Endothelial cell of umbilical vein (primary cell): ENCODE measurements around the gene TRPM5. TPM values are rescaled to one million over a fixed set of nuclear protein-coding genes. Genes with fewer than 3 reads are reported as not detected.

Experiments used
- BruUV-seq: library from RNA; stranded (reverse); fragments of 400-500 nt; replicated peaks from 2 replicates; lab custom pipeline; 2021; lab: Mats Ljungman, UMichigan
- CTCF ChIA-PET: fragments of 300-600, 350-600 bp; sonication (Branson Sonifier 250); formaldehyde crosslinking; loops from one replicate; lab custom pipeline; 2021; ENCODE audit warnings: antibody characterized with exemption, inconsistent platforms; lab: Charles Lee
- POLR2A ChIA-PET: fragments of 300-600, 350-600 bp; sonication (Branson Sonifier 250); formaldehyde crosslinking; loops from one replicate; lab custom pipeline; 2021; ENCODE audit warnings: antibody characterized with exemption, inconsistent platforms; lab: Charles Lee
- DNase-seq: peaks from one replicate; pipeline ENCODE4 v3.0.0-alpha.2; 2011; ENCODE audit warnings: low read depth, low spot score
- FAIRE-seq: peaks from 2 replicates; lab custom pipeline; 2011; peaks lifted over from hg19 to GRCh38; lab: Jason Lieb, UNC
- H2AFZ ChIP-seq: 2 replicates; pipeline ENCODE4 v1.6.0; 2012; ENCODE audit warnings: low read depth, low read length, control low read depth, inconsistent platforms
- H3K27ac ChIP-seq: 2 replicates; pipeline ENCODE4 v1.5.1; 2011; ENCODE audit warnings: low read depth, mild to moderate bottlenecking, control low read depth, low read length, moderate library complexity; ENCODE audit not compliant: insufficient read depth
- H3K27me3 ChIP-seq, 2 experiments: 2 replicates each; pipeline versions ENCODE4 v1.6.0 to v1.6.1; 2011; ENCODE audit warnings: low read length in 2 of 2, mixed read lengths in 1 of 2; ENCODE audit not compliant: control insufficient read depth in 2 of 2, insufficient read depth in 2 of 2
- H3K36me3 ChIP-seq, 2 experiments: 2 replicates in 1 of 2; 3 replicates in 1 of 2; pipeline ENCODE4 v1.5.1; 2011; ENCODE audit warnings: low read length in 2 of 2, mild to moderate bottlenecking in 1 of 2, moderate library complexity in 1 of 2; ENCODE audit not compliant: control insufficient read depth in 2 of 2, insufficient read depth in 2 of 2; ENCODE audit errors: extremely low read depth in 1 of 2
- H3K4me1 ChIP-seq: 3 replicates; pipeline ENCODE4 v1.5.1; 2011; ENCODE audit warnings: mild to moderate bottlenecking, low read length; ENCODE audit not compliant: control insufficient read depth, insufficient read depth; ENCODE audit errors: extremely low read depth
- H3K4me2 ChIP-seq: 2 replicates; pipeline ENCODE4 v1.6.1; 2011; ENCODE audit warnings: low read length, control low read depth, mixed read lengths; ENCODE audit not compliant: insufficient read depth
- H3K4me3 ChIP-seq, 3 experiments: fragments of 200-600 bp in 1 of 3; sonication (generic), shearing (Covaris generic) in 1 of 3; replicated peaks in 1 of 3; 2 replicates each; pipeline ENCODE4 v1.5.1; 2011 to 2016; ENCODE audit warnings: control low read depth in 3 of 3, low read length in 3 of 3, mild to moderate bottlenecking in 2 of 3, inconsistent platforms in 1 of 3, low read depth in 1 of 3, moderate library complexity in 1 of 3; ENCODE audit not compliant: insufficient read depth in 1 of 3
- H3K79me2 ChIP-seq: 2 replicates; pipeline ENCODE4 v1.6.0; 2012; ENCODE audit warnings: low read length, inconsistent platforms; ENCODE audit not compliant: control insufficient read depth, insufficient read depth
- H3K9ac ChIP-seq: replicated peaks from 2 replicates; pipeline ENCODE3; 2011; ENCODE audit warnings: low read length, control low read depth; ENCODE audit not compliant: insufficient read depth; ENCODE audit errors: extremely low read depth
- H3K9me1 ChIP-seq: replicated peaks from 3 replicates; pipeline ENCODE4 v1.6.0; 2011; ENCODE audit warnings: mild to moderate bottlenecking, low read length; ENCODE audit not compliant: control insufficient read depth, insufficient read depth; ENCODE audit errors: extremely low read depth
- H3K9me3 ChIP-seq: replicated peaks from 2 replicates; pipeline ENCODE4 v1.5.1; 2012; ENCODE audit warnings: low read length, inconsistent platforms; ENCODE audit not compliant: control insufficient read depth, insufficient read depth
- H4K20me1 ChIP-seq: replicated peaks from 2 replicates; pipeline ENCODE3; 2011; ENCODE audit warnings: mild to moderate bottlenecking, low read length; ENCODE audit not compliant: control insufficient read depth, insufficient read depth; ENCODE audit errors: extremely low read depth
- CTCF ChIP-seq, 2 donors: IDR thresholded peaks; 1 replicate in 1 of 2; 2 replicates in 1 of 2; pipeline ENCODE4 v1.5.1; 2011; ENCODE audit warnings: low read length in 2 of 2, mild to moderate bottlenecking in 2 of 2, moderate library complexity in 2 of 2, control low read depth in 1 of 2, inconsistent platforms in 1 of 2, low read depth in 1 of 2; ENCODE audit not compliant: insufficient read depth in 1 of 2; ENCODE audit errors: extremely low read depth in 1 of 2
- EZH2 ChIP-seq: IDR thresholded peaks from 2 replicates; pipeline ENCODE4 v1.6.1; 2012; ENCODE audit warnings: borderline replicate concordance, low read depth, mild to moderate bottlenecking, moderate library complexity, low read length, inconsistent platforms; ENCODE audit not compliant: severe bottlenecking
- MYC ChIP-seq: IDR thresholded peaks from one replicate; pipeline ENCODE4 v1.6.1; 2011; ENCODE audit warnings: mild to moderate bottlenecking, low read depth, low read length
- dilution Hi-C: fragments of 300-500 bp; cut with MboI; formaldehyde crosslinking; loops from one replicate; pipeline ENCODE4 v1.15.0; 2019; ENCODE audit warnings: low sequenced_read_pairs; ENCODE audit not compliant: extremely low pct_ligation_motif_present
- intact Hi-C: fragments of 100-400 bp; cut with micrococcal nuclease; formaldehyde crosslinking; loops from one replicate; pipeline ENCODE4 v1.10.0; 2022
- polyA plus RNA-seq, 4 experiments: library from polyadenylated mRNA; depleted of rRNA in 3 of 4; stranded (reverse) in 3 of 4; unstranded in 1 of 4; fragments of >200 nt; gene quantifications; 2 replicates each; pipeline versions ENCODE4 v1.2.1 to v1.2.3, GENCODE V29; 2011 to 2012; ENCODE audit warnings: missing spikeins in 1 of 4
- total RNA-seq: library from RNA; stranded (reverse); gene quantifications from 2 replicates; pipeline ENCODE4 v1.2.3, GENCODE V29; 2021

TRPM5 gene
- total and polyA plus RNA-seq, 2 donors (not counting 3 experiments of a cell fraction or from before 2014, with no cell fraction given): not detected

GRCh38 chr11:2409611-2410468, 34.5 kb downstream of the TRPM5 start:
- Histone ChIP-seq H3K36me3 (no peaks in the 10 kb centered on the region), H3K79me2 (no peaks in the 10 kb centered on the region), H2AFZ (no peak overlapping the region), H3K4me2 (no peak overlapping the region), H3K4me3 (no peak overlapping the region), H3K9me1 (no peaks in the 10 kb centered on the region), H3K9ac (no peak overlapping the region), H3K4me1 (no peaks in the 10 kb centered on the region), H3K9me3 (no peaks in the 10 kb centered on the region), H3K27ac (no peak overlapping the region), H3K27me3 (peaks cover 0 to 4% of the 10 kb centered on the region in 2 experiments), H4K20me1 (no peaks in the 10 kb centered on the region)
- FAIRE-seq (no peak), DNase-seq (no peak)
- CTCF ChIA-PET: interaction anchor here (0.9 to 1.9 kb wide), 4 partner anchors 7 to 105 kb away, joined by 3 to 9 read pairs (median 4); no protein-coding TSS in a partner anchor
- no TSS peak for BruUV-seq
- POLR2A ChIA-PET: no interaction called here
- TF ChIP-seq EZH2 (peak; percentile 45), CTCF (IDR thresholded peaks at IDR 0.05; ENCODE audit: extremely low read depth in 1 of 2, insufficient read depth in 1 of 2, low read depth in 1 of 2, low read length in 2 of 2) (no peak)
- intact Hi-C loops (no loop called here), dilution Hi-C loops (no loop called here)

- ChIA-PET POLR2A (no interaction called here), CTCF (interaction anchor here (1.1 to 1.9 kb wide), 4 partner anchors 8 to 104 kb away, joined by 3 to 9 read pairs (median 6); no protein-coding TSS in a partner anchor)
- Histone ChIP-seq H2AFZ (no peak overlapping the region), H3K9me3 (no peaks in the 10 kb centered on the region), H4K20me1 (no peaks in the 10 kb centered on the region), H3K27me3 (peaks cover 0 to 4% of the 10 kb centered on the region in 2 experiments), H3K4me3 (no peak overlapping the region), H3K36me3 (no peaks in the 10 kb centered on the region), H3K9me1 (no peaks in the 10 kb centered on the region), H3K27ac (no peak overlapping the region), H3K79me2 (no peaks in the 10 kb centered on the region), H3K9ac (no peak overlapping the region), H3K4me1 (no peaks in the 10 kb centered on the region), H3K4me2 (no peak overlapping the region)
- TF ChIP-seq MYC: no peak
- no peak for TF ChIP-seq CTCF (IDR thresholded peaks at IDR 0.05; ENCODE audit: extremely low read depth in 1 of 2, insufficient read depth in 1 of 2, low read depth in 1 of 2, low read length in 2 of 2)
- no peak for TF ChIP-seq EZH2
- intact Hi-C loops (no loop called here), dilution Hi-C loops (no loop called here)
- no peak for DNase-seq
- BruUV-seq: no TSS peak
- FAIRE-seq: no peak
These were observed 35.2 kb downstream of the TRPM5 start for GRCh38 chr11:2409126-2409525.
